ENCODE measurements around the gene GATAD2B.
"Not testable (repeated sequence)": the region's sequence is repeated elsewhere in the genome, so short reads cannot be mapped to it uniquely, and the experiment has no call there.

- TF ChIP-seq YY1 (IDR thresholded peaks at IDR 0.05; ENCODE audit: insufficient read depth, insufficient read length); ZNF274 (IDR thresholded peaks at IDR 0.05; ENCODE audit: low read depth, low read length): not testable (repeated sequence)
Observed at GRCh38 chr1:153910560-153910959, 12.2 kb downstream of the GATAD2B start.

Measured in NT2/D1 (cell line).